IMR-90 (cell line): ENCODE data around the gene EVA1A. TPM values are rescaled to one million over a fixed set of nuclear protein-coding genes. Genes with fewer than 3 reads are reported as not detected.

Source experiments
- ATAC-seq: fragments of 200-7000 bp; cut with Tn5 transposase; 2 replicates; pipeline ENCODE4 v1.9.1; 2020; ENCODE audit warnings: low read depth, mild to moderate bottlenecking, moderate library complexity
- BruUV-seq: library from RNA; stranded (reverse); fragments of 400-500 nt; replicated peaks from 2 replicates; lab custom pipeline; 2021; lab: Mats Ljungman, UMichigan
- CTCF ChIA-PET: fragments of 300-600 bp; formaldehyde crosslinking; extraction: SDS; loops from one replicate; lab custom pipeline; 2021; ENCODE audit warnings: antibody characterized with exemption; lab: Yijun Ruan, JAX
- POLR2A ChIA-PET: fragments of 300-600 bp; sonication (Branson Sonifier 250); formaldehyde crosslinking; loops from one replicate; lab custom pipeline; 2022; ENCODE audit warnings: antibody characterized with exemption; ENCODE audit not compliant: unreplicated experiment; lab: Charles Lee
- DNase-seq: peaks from one replicate; pipeline ENCODE4 v3.0.0; 2013
- H2AFZ ChIP-seq: replicated peaks from 2 replicates; pipeline ENCODE3; 2013; ENCODE audit warnings: low read length, mild to moderate bottlenecking; ENCODE audit not compliant: poor library complexity
- H2AK5ac ChIP-seq: 2 replicates; pipeline ENCODE4 v1.6.1; 2013; ENCODE audit warnings: low read depth, low read length, inconsistent platforms
- H2AK9ac ChIP-seq: replicated peaks from 2 replicates; pipeline ENCODE3; 2013; ENCODE audit warnings: mild to moderate bottlenecking, low read depth, low read length, moderate library complexity; ENCODE audit not compliant: poor library complexity
- H2BK120ac ChIP-seq: 2 replicates; pipeline ENCODE4 v1.6.1; 2013; ENCODE audit warnings: low read depth, low read length, inconsistent platforms
- H2BK15ac ChIP-seq: 3 replicates; pipeline ENCODE4 v1.6.1; 2013; ENCODE audit warnings: low read depth, low read length, inconsistent platforms
- H2BK20ac ChIP-seq: 2 replicates; pipeline ENCODE4 v1.6.1; 2013; ENCODE audit warnings: low read depth, mild to moderate bottlenecking, inconsistent platforms, low read length, moderate library complexity
- H2BK5ac ChIP-seq: 2 replicates; pipeline ENCODE4 v1.6.1; 2013; ENCODE audit warnings: mild to moderate bottlenecking, low read depth, low read length, inconsistent platforms; ENCODE audit not compliant: poor library complexity, severe bottlenecking
- H3K14ac ChIP-seq: replicated peaks from 2 replicates; pipeline ENCODE4 v1.6.1; 2013; ENCODE audit warnings: low read depth, low read length, inconsistent platforms
- H3K18ac ChIP-seq: 2 replicates; pipeline ENCODE4 v1.6.1; 2013; ENCODE audit warnings: low read depth, low read length, control low read depth
- H3K23ac ChIP-seq: 2 replicates; pipeline ENCODE4 v1.6.1; 2013; ENCODE audit warnings: low read depth, low read length, inconsistent platforms
- H3K27ac ChIP-seq: 2 replicates; pipeline ENCODE4 v1.5.1; 2013; ENCODE audit warnings: mild to moderate bottlenecking, control low read depth, low read length; ENCODE audit not compliant: insufficient read depth
- H3K27me3 ChIP-seq: 2 replicates; pipeline ENCODE4 v1.6.1; 2013; ENCODE audit warnings: low read length; ENCODE audit not compliant: control insufficient read depth, insufficient read depth
- H3K36me3 ChIP-seq: 2 replicates; pipeline ENCODE4 v1.6.1; 2013; ENCODE audit warnings: low read length, mixed read lengths; ENCODE audit not compliant: control insufficient read depth, insufficient read depth
- H3K4ac ChIP-seq: 2 replicates; pipeline ENCODE4 v1.6.1; 2013; ENCODE audit warnings: low read depth, low read length, inconsistent platforms
- H3K4me1 ChIP-seq: 2 replicates; pipeline ENCODE4 v1.6.1; 2013; ENCODE audit warnings: low read length, mixed read lengths; ENCODE audit not compliant: control insufficient read depth, insufficient read depth
- H3K4me2 ChIP-seq: 2 replicates; pipeline ENCODE4 v1.6.1; 2013; ENCODE audit warnings: low read depth, mild to moderate bottlenecking, control low read depth, low read length, moderate library complexity
- H3K4me3 ChIP-seq: 2 replicates; pipeline ENCODE4 v1.5.1; 2013; ENCODE audit warnings: low read depth, mild to moderate bottlenecking, control low read depth, low read length, moderate library complexity; ENCODE audit not compliant: insufficient read depth
- H3K56ac ChIP-seq: 2 replicates; pipeline ENCODE4 v1.6.1; 2013; ENCODE audit warnings: low read length, inconsistent platforms; ENCODE audit not compliant: insufficient read depth; ENCODE audit errors: extremely low read depth
- H3K79me1 ChIP-seq, 2 experiments: 2 replicates each; pipeline ENCODE4 v1.6.1; 2013; ENCODE audit warnings: low read length in 2 of 2, inconsistent platforms in 1 of 2, low read depth in 1 of 2
- H3K9ac ChIP-seq: 2 replicates; pipeline ENCODE4 v1.6.1; 2013; ENCODE audit warnings: low read depth, low read length, control low read depth
- H3K9me1 ChIP-seq: 2 replicates; pipeline ENCODE4 v1.6.1; 2013; ENCODE audit warnings: low read length, inconsistent platforms; ENCODE audit not compliant: insufficient read depth
- H3K9me3 ChIP-seq: 2 replicates; pipeline ENCODE4 v1.6.1; 2013; ENCODE audit warnings: low read length; ENCODE audit not compliant: control insufficient read depth, insufficient read depth
- H4K20me1 ChIP-seq: 2 replicates; pipeline ENCODE4 v1.6.1; 2013; ENCODE audit warnings: low read length, inconsistent platforms; ENCODE audit not compliant: insufficient read depth
- H4K5ac ChIP-seq: 2 replicates; pipeline ENCODE4 v1.6.1; 2013; ENCODE audit warnings: mild to moderate bottlenecking, low read depth, low read length, control low read depth
- H4K8ac ChIP-seq, 2 experiments: 2 replicates each; pipeline ENCODE4 v1.6.1; 2013; ENCODE audit warnings: low read depth in 2 of 2, low read length in 2 of 2, control low read depth in 1 of 2, inconsistent platforms in 1 of 2
- H4K91ac ChIP-seq: 2 replicates; pipeline ENCODE4 v1.6.1; 2013; ENCODE audit warnings: low read depth, low read length, inconsistent platforms; ENCODE audit not compliant: insufficient read depth
- BHLHE40 ChIP-seq: fragments of 150-350 bp; IDR thresholded peaks from 2 replicates; pipeline ENCODE4 v1.6.1; 2016; ENCODE audit warnings: mild to moderate bottlenecking, low read depth, low read length
- CEBPB ChIP-seq: IDR thresholded peaks from 2 replicates; pipeline ENCODE4 v1.6.1; 2012; ENCODE audit warnings: low read depth, low read length, improper control_type of control experiment
- FOS ChIP-seq: fragments of 150-350 bp; IDR thresholded peaks from 2 replicates; pipeline ENCODE4 v1.6.1; 2016; ENCODE audit warnings: low read depth, low read length
- MAFK ChIP-seq: IDR thresholded peaks from 2 replicates; pipeline ENCODE4 v1.6.1; 2012; ENCODE audit warnings: low read depth, low read length, improper control_type of control experiment
- MAZ ChIP-seq: IDR thresholded peaks from 2 replicates; pipeline ENCODE4 v1.6.1; 2012; ENCODE audit warnings: low read depth, mild to moderate bottlenecking, low read length, improper control_type of control experiment, moderate library complexity, borderline replicate concordance
- NFE2L2 ChIP-seq: fragments of 150-350 bp; IDR thresholded peaks from 2 replicates; pipeline ENCODE4 v1.6.1; 2016; ENCODE audit warnings: low read depth, mild to moderate bottlenecking, low read length
- POLR2A ChIP-seq: IDR thresholded peaks from 2 replicates; pipeline ENCODE4 v1.6.1; 2012; ENCODE audit warnings: mild to moderate bottlenecking, low read depth, low read length
- RAD21 ChIP-seq: IDR thresholded peaks from 2 replicates; pipeline ENCODE4 v1.6.1; 2012; ENCODE audit warnings: low read length, improper control_type of control experiment
- RCOR1 ChIP-seq: IDR thresholded peaks from 2 replicates; pipeline ENCODE4 v1.6.1; 2012; ENCODE audit warnings: mild to moderate bottlenecking, low read length, improper control_type of control experiment; ENCODE audit not compliant: insufficient replicate concordance
- RFX5 ChIP-seq: IDR thresholded peaks from 2 replicates; pipeline ENCODE4 v1.8.0; 2012; ENCODE audit warnings: low read depth, mild to moderate bottlenecking, low read length, moderate library complexity
- SMC3 ChIP-seq: fragments of 150-350 bp; IDR thresholded peaks from 2 replicates; pipeline ENCODE4 v1.6.1; 2016; ENCODE audit warnings: low read depth, mild to moderate bottlenecking, antibody characterized with exemption, low read length, moderate library complexity
- WGBS, 2 experiments: methylation state at CpG; one replicate each; pipeline versions ENCODE4 v1.1.5 to v1.1.7; 2013; ENCODE audit warnings: missing lambda C conversion rate in 2 of 2; ENCODE audit not compliant: insufficient read length in 1 of 2; ENCODE audit errors: extremely low coverage in 2 of 2; 5-methylcytosine and 5-hydroxymethylcytosine counted together
- dilution Hi-C: fragments of 300-500 bp; cut with HindIII; formaldehyde crosslinking; loops from one replicate; pipeline ENCODE4 v1.14.3; 2018; ENCODE audit warnings: low sequenced_read_pairs; ENCODE audit not compliant: unreplicated experiment
- in situ Hi-C: fragments of 300-500 bp; cut with MboI; formaldehyde crosslinking; loops from 3 replicates; pipeline ENCODE4 v1.14.3; 2019; ENCODE audit warnings: low sequenced_read_pairs, inconsistent platforms, mixed read lengths
- intact Hi-C: fragments of 100-400 bp; cut with micrococcal nuclease; formaldehyde crosslinking; loops from 2 replicates; pipeline ENCODE4 v1.10.0; 2022
- polyA plus RNA-seq, 3 experiments: library from polyadenylated mRNA; depleted of rRNA; stranded (reverse); fragments of >200 nt; gene quantifications; 2 replicates each; pipeline ENCODE4 v1.2.3, GENCODE V29; 2012; ENCODE audit warnings: low replicate concordance in 1 of 3
- total RNA-seq: library from RNA; depleted of rRNA; stranded (reverse); fragments of >200 nt; gene quantifications from 2 replicates; pipeline ENCODE4 v1.2.3, GENCODE V29; 2012
- TF ChIP-seq, protein P1 (sequence below): fragments of 150-350 bp; IDR thresholded peaks from 2 replicates; pipeline ENCODE4 v1.6.1; 2016; ENCODE audit warnings: low read depth, mild to moderate bottlenecking, low read length, moderate library complexity, borderline replicate concordance
- TF ChIP-seq, protein P2 (sequence below): conservative IDR thresholded peaks from 2 replicates; pipeline ENCODE4 v1.5.1; 2012; ENCODE audit warnings: mild to moderate bottlenecking, low read depth, low read length, improper control_type of control experiment

Gene EVA1A
- total and polyA plus RNA-seq, 2 of the 4 experiments (the other 2 are of a cell fraction) = 54.5 to 93.7 TPM

DNA sequence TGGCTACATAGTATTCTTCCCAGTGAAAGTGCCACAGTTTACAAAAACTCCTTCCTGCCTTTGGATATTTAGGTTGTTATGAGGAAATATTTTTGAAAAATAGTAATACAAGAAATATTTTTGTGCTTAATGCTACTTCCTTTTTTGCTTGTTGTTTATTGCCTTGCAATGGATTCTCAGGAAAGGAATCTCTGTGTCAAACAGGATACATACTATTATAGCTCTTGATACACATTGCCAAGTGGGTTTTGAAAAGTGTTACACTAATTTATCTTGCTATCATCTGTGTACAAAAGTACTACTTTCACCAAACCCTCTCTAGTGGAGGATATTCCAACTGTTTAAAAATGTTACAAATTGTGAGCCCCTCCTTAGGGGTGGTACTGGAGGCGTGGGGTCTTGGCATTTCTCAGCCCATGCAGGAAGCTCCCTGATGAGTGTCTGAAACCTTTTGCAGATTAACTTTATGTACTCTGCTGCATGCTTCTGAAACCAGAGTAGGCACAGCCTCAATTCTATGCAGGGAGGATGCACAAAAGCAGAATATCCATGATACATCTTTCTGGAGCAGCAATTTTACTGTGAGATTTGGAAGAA lies 54.5 kb downstream of the EVA1A start:
- H4K5ac ChIP-seq = no peak overlapping the region
- no peaks in the 10 kb centered on the region for H3K27me3 ChIP-seq
- H3K9ac ChIP-seq = no peak overlapping the region
- TF ChIP-seq RCOR1 (no peak), SMC3 (no peak), MAZ (no peak), RAD21 (no peak), FOS (no peak), MAFK (no peak), RFX5 (no peak), BHLHE40 (no peak), NFE2L2 (no peak), POLR2A (no peak), CEBPB (no peak)
- TF ChIP-seq, protein P1, sequence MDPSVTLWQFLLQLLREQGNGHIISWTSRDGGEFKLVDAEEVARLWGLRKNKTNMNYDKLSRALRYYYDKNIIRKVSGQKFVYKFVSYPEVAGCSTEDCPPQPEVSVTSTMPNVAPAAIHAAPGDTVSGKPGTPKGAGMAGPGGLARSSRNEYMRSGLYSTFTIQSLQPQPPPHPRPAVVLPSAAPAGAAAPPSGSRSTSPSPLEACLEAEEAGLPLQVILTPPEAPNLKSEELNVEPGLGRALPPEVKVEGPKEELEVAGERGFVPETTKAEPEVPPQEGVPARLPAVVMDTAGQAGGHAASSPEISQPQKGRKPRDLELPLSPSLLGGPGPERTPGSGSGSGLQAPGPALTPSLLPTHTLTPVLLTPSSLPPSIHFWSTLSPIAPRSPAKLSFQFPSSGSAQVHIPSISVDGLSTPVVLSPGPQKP = no peak
- TF ChIP-seq, protein P2, sequence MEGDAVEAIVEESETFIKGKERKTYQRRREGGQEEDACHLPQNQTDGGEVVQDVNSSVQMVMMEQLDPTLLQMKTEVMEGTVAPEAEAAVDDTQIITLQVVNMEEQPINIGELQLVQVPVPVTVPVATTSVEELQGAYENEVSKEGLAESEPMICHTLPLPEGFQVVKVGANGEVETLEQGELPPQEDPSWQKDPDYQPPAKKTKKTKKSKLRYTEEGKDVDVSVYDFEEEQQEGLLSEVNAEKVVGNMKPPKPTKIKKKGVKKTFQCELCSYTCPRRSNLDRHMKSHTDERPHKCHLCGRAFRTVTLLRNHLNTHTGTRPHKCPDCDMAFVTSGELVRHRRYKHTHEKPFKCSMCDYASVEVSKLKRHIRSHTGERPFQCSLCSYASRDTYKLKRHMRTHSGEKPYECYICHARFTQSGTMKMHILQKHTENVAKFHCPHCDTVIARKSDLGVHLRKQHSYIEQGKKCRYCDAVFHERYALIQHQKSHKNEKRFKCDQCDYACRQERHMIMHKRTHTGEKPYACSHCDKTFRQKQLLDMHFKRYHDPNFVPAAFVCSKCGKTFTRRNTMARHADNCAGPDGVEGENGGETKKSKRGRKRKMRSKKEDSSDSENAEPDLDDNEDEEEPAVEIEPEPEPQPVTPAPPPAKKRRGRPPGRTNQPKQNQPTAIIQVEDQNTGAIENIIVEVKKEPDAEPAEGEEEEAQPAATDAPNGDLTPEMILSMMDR = no peak
- peaks cover 13% of the 10 kb centered on the region for H3K9me1 ChIP-seq
- H3K4me3 ChIP-seq = no peak overlapping the region
- no peak overlapping the region for H3K56ac ChIP-seq
- H2AK9ac ChIP-seq = no peak overlapping the region
- H3K14ac ChIP-seq = no peak overlapping the region
- peaks cover 20% of the 10 kb centered on the region; the same call in 1 of the 2 replicates for H4K20me1 ChIP-seq
- ATAC-seq = peak; percentile 53
- CTCF ChIA-PET = no interaction called here
- H4K8ac ChIP-seq = no peak overlapping the region
- POLR2A ChIA-PET = no interaction called here
- peaks cover 2% of the 10 kb centered on the region for H3K36me3 ChIP-seq
- dilution Hi-C loops (no loop called here), in situ Hi-C loops (no loop called here), intact Hi-C loops (no loop called here)
- no peak overlapping the region for H4K91ac ChIP-seq
- H3K9me3 ChIP-seq = no peaks in the 10 kb centered on the region
- H2AK5ac ChIP-seq = no peak overlapping the region
- peaks cover 15% of the 10 kb centered on the region for H3K4me1 ChIP-seq
- H2AFZ ChIP-seq = no peak overlapping the region
- no peak overlapping the region for H3K23ac ChIP-seq
- H2BK120ac ChIP-seq = no peak overlapping the region
- 0 out of 2 replicates have a peak overlapping the region, but pooled peaks have one; percentile 14 for H3K27ac ChIP-seq
- no peak overlapping the region for H2BK20ac ChIP-seq
- no peak overlapping the region for H3K18ac ChIP-seq
- no TSS peak for BruUV-seq
- peak; percentile 31 for DNase-seq
- H3K79me1 ChIP-seq = peaks cover 39 to 59% of the 10 kb centered on the region in 2 experiments
- no CpG with 5 or more reads among the region's 1 CpG for WGBS, 2 experiments
- no peak overlapping the region for H3K4ac ChIP-seq
- no peak overlapping the region; the same call in 1 of the 2 replicates for H3K4me2 ChIP-seq
- H2BK15ac ChIP-seq = no peak overlapping the region
- peak overlapping the region; percentile 31 for H2BK5ac ChIP-seq
